ENCODE data around the gene NTMT1.
A peak's percentile ranks its signal among the peaks of the same experiment; 100 is the strongest.
"Not testable (repeated sequence)": the region's sequence is repeated elsewhere in the genome, so short reads cannot be mapped to it uniquely, and the experiment has no call there.

NTMT1 gene

GRCh38 chr9:129626079-129626624 lies at the start of gene NTMT1:
Gene NTMT1 (plus strand): TSS chr9:129626163. CDS start chr9:129632704, 6,541 bp downstream.
- peak; percentile 89 for DNase-seq

- no peak for DNase-seq
Observed at GRCh38 chr9:129576546-129577543, 49.1 kb upstream of the NTMT1 start.

GRCh38 chr9:129579294-129579693 lies 46.7 kb upstream of the NTMT1 start:
- no peak for DNase-seq

GRCh38 chr9:129580211-129580915 lies 45.6 kb upstream of the NTMT1 start:
- peak; percentile 15 for DNase-seq

- no peak for DNase-seq
Observed at GRCh38 chr9:129581505-129582189, 44.3 kb upstream of the NTMT1 start.

- DNase-seq, result no peak
Observed at GRCh38 chr9:129582855-129583254, 43.1 kb upstream of the NTMT1 start.

GRCh38 chr9:129583308-129584038 lies 42.5 kb upstream of the NTMT1 start:
- DNase-seq, result no peak

GRCh38 chr9:129584136-129584535 lies 41.8 kb upstream of the NTMT1 start:
- DNase-seq, result peak; percentile 44

GRCh38 chr9:129585352-129585751 lies 40.6 kb upstream of the NTMT1 start:
- no peak for DNase-seq

- no peak for DNase-seq
Observed at GRCh38 chr9:129586245-129586644, 39.7 kb upstream of the NTMT1 start.

GRCh38 chr9:129586685-129587084 lies 39.3 kb upstream of the NTMT1 start:
- DNase-seq, result no peak

- no peak for DNase-seq
Observed at GRCh38 chr9:129587487-129588262, 38.3 kb upstream of the NTMT1 start.

GRCh38 chr9:129590466-129590865 lies 35.5 kb upstream of the NTMT1 start:
- DNase-seq, result no peak

GRCh38 chr9:129591916-129592315 lies 34.0 kb upstream of the NTMT1 start:
- no peak for DNase-seq

- DNase-seq, result not testable (repeated sequence)
Observed at GRCh38 chr9:129592790-129593189, 33.2 kb upstream of the NTMT1 start.

- DNase-seq, result no peak
Observed at GRCh38 chr9:129594632-129595031, 31.3 kb upstream of the NTMT1 start.

- no peak for DNase-seq
Observed at GRCh38 chr9:129595311-129595741, 30.6 kb upstream of the NTMT1 start.

GRCh38 chr9:129595903-129596540 lies 29.9 kb upstream of the NTMT1 start:
- DNase-seq, result no peak

- DNase-seq, result no peak
Observed at GRCh38 chr9:129596541-129597331, 29.2 kb upstream of the NTMT1 start.

Measured in stimulated activated CD4-positive, alpha-beta T cell treated with anti-CD3 and anti-CD28 coated beads, Interleukin-4, amount 100 ng/mL, for 1 hour (primary cell).